Fibroblast of skin of right quadriceps (primary cell): ENCODE data around the gene FAF1.
"Not testable (repeated sequence)": the region's sequence is repeated elsewhere in the genome, so short reads cannot be mapped to it uniquely, and the experiment has no call there.

ENCODE experiments used
- DNase-seq: peaks from one replicate; pipeline ENCODE4 v3.0.0-alpha.2; 2013

FAF1 gene

GRCh38 chr1:50609508-50609907, 350.6 kb downstream of the FAF1 start:
- no peak for DNase-seq

- peak; percentile 12 for DNase-seq
These were observed 354.7 kb downstream of the FAF1 start for GRCh38 chr1:50605186-50605875.

GRCh38 chr1:50604580-50604979, 355.5 kb downstream of the FAF1 start:
- no peak for DNase-seq

GRCh38 chr1:50603274-50604271, 356.5 kb downstream of the FAF1 start:
- DNase-seq, result peak; percentile 22

GRCh38 chr1:50599546-50599945, 360.5 kb downstream of the FAF1 start:
- DNase-seq, result no peak

GRCh38 chr1:50595874-50596273, 364.2 kb downstream of the FAF1 start:
- DNase-seq, result no peak

- no peak for DNase-seq
These were observed 366.6 kb downstream of the FAF1 start for GRCh38 chr1:50593515-50593914.

- no peak for DNase-seq
These were observed 368.5 kb downstream of the FAF1 start for GRCh38 chr1:50591598-50591997.

GRCh38 chr1:50582346-50582745, 377.7 kb downstream of the FAF1 start:
- no peak for DNase-seq

GRCh38 chr1:50570066-50570468, 390.0 kb downstream of the FAF1 start:
- DNase-seq, result peak; percentile 14

GRCh38 chr1:50568782-50569181, 391.3 kb downstream of the FAF1 start:
- DNase-seq, result no peak

GRCh38 chr1:50566405-50566804, 393.7 kb downstream of the FAF1 start:
- DNase-seq, result no peak

- DNase-seq, result no peak
These were observed 395.6 kb downstream of the FAF1 start for GRCh38 chr1:50564417-50564816.

- peak; percentile 27 for DNase-seq
These were observed 398.0 kb downstream of the FAF1 start for GRCh38 chr1:50562106-50562505.

GRCh38 chr1:50559421-50559820, 400.6 kb downstream of the FAF1 start:
- no peak for DNase-seq

- DNase-seq, result no peak
These were observed 406.1 kb downstream of the FAF1 start for GRCh38 chr1:50553921-50554320.

GRCh38 chr1:50548243-50548642, 411.8 kb downstream of the FAF1 start:
- no peak for DNase-seq

- no peak for DNase-seq
These were observed 417.7 kb downstream of the FAF1 start for GRCh38 chr1:50542362-50542761.

GRCh38 chr1:50538476-50538875, 421.6 kb downstream of the FAF1 start:
- DNase-seq, result no peak

- no peak for DNase-seq
These were observed 428.5 kb downstream of the FAF1 start for GRCh38 chr1:50531601-50532000.

GRCh38 chr1:50531027-50531426, 429.0 kb downstream of the FAF1 start:
- DNase-seq, result no peak

GRCh38 chr1:50529510-50529909, 430.6 kb downstream of the FAF1 start:
- DNase-seq, result no peak

GRCh38 chr1:50527987-50528320, 432.1 kb downstream of the FAF1 start:
- not testable (repeated sequence) for DNase-seq
